B cell (primary cell): Measurements from ENCODE around the gene BNIP2. TPM values are rescaled to one million over a fixed set of nuclear protein-coding genes. Genes with fewer than 3 reads are reported as not detected.

Source experiments
- ATAC-seq: fragments of 200-7000 bp; cut with Tn5 transposase; one replicate; pipeline ENCODE4 v1.10.0; 2021; ENCODE audit warnings: low read depth, mild to moderate bottlenecking, moderate number of reproducible peaks, moderate library complexity
- CTCF ChIA-PET: fragments of 350-600 bp; sonication (Branson Sonifier 250); formaldehyde crosslinking; loops from one replicate; lab custom pipeline; 2021; ENCODE audit warnings: antibody characterized with exemption, inconsistent platforms; lab: Charles Lee
- POLR2A ChIA-PET: fragments of 350-600 bp; sonication (Branson Sonifier 250); formaldehyde crosslinking; loops from one replicate; lab custom pipeline; 2021; ENCODE audit warnings: antibody characterized with exemption; lab: Charles Lee
- DNase-seq: peaks from one replicate; pipeline ENCODE4 v3.0.0; 2013
- H2AFZ ChIP-seq: 2 replicates; pipeline ENCODE4 v1.6.1; 2012; ENCODE audit warnings: mild to moderate bottlenecking, low read depth, low read length; ENCODE audit not compliant: insufficient read depth, poor library complexity, severe bottlenecking
- H3K27ac ChIP-seq, 2 donors: 1 replicate in 1 of 2; 2 replicates in 1 of 2; pipeline ENCODE4 v1.5.1; 2012 to 2013; ENCODE audit warnings: low read length in 2 of 2, mild to moderate bottlenecking in 2 of 2, moderate library complexity in 1 of 2
- H3K27me3 ChIP-seq, 4 experiments: fragments of 200-600 bp in 1 of 4; sonication (generic) in 1 of 4; replicated peaks in 1 of 4; 1 replicate in 2 of 4; 2 replicates in 2 of 4; pipeline versions ENCODE4 v1.6.1 to v1.7.0; 2013 to 2016; ENCODE audit warnings: low read length in 3 of 4, mild to moderate bottlenecking in 2 of 4, mixed read lengths in 1 of 4, moderate library complexity in 1 of 4; ENCODE audit not compliant: insufficient read depth in 4 of 4, control insufficient read depth in 3 of 4; ENCODE audit errors: control extremely low read depth in 1 of 4
- H3K36me3 ChIP-seq, 2 experiments: replicated peaks in 1 of 2; 1 replicate in 1 of 2; 2 replicates in 1 of 2; pipeline versions ENCODE4 v1.6.1 to v1.7.1; 2013; ENCODE audit warnings: low read length in 1 of 2; ENCODE audit not compliant: insufficient read depth in 2 of 2, control insufficient read depth in 1 of 2; ENCODE audit errors: control extremely low read depth in 1 of 2, extremely low read depth in 1 of 2
- H3K4me1 ChIP-seq, 2 donors: fragments of 200-600 bp in 1 of 2; sonication (generic) in 1 of 2; 1 replicate in 1 of 2; 2 replicates in 1 of 2; pipeline versions ENCODE4 v1.5.1 to v1.6.1; 2013 to 2017; ENCODE audit warnings: low read length in 2 of 2; ENCODE audit not compliant: control insufficient read depth in 2 of 2, insufficient read depth in 2 of 2
- H3K4me2 ChIP-seq: replicated peaks from 2 replicates; pipeline ENCODE3; 2012; ENCODE audit warnings: mild to moderate bottlenecking, low read depth, low read length; ENCODE audit not compliant: poor library complexity, severe bottlenecking
- H3K4me3 ChIP-seq, 5 experiments: fragments of 200-600 bp in 1 of 5; sonication (generic) in 1 of 5; 1 replicate in 3 of 5; 2 replicates in 2 of 5; pipeline versions ENCODE4 v1.5.1 to v1.7.0; 2011 to 2016; ENCODE audit warnings: low read length in 4 of 5, mild to moderate bottlenecking in 4 of 5, low read depth in 2 of 5, control low read depth in 1 of 5, moderate library complexity in 1 of 5; ENCODE audit not compliant: insufficient read depth in 1 of 5; ENCODE audit errors: control extremely low read depth in 1 of 5, extremely low read depth in 1 of 5
- H3K79me2 ChIP-seq: fragments of 200-600 bp; sonication (generic); one replicate; pipeline ENCODE4 v1.6.0; 2016; ENCODE audit warnings: low read length; ENCODE audit not compliant: control insufficient read depth, insufficient read depth
- H3K9ac ChIP-seq: fragments of 200-600 bp; sonication (generic); 2 replicates; pipeline ENCODE4 v1.6.1; 2017; ENCODE audit warnings: mild to moderate bottlenecking, low read length, moderate library complexity
- H3K9me3 ChIP-seq, 3 donors: one replicate each; pipeline versions ENCODE4 v1.6.1 to v1.7.1; 2013; ENCODE audit warnings: low read length in 2 of 3; ENCODE audit not compliant: control insufficient read depth in 2 of 3, insufficient read depth in 1 of 3; ENCODE audit errors: control extremely low read depth in 1 of 3
- H4K20me1 ChIP-seq: 2 replicates; pipeline ENCODE4 v1.6.0; 2012; ENCODE audit warnings: mild to moderate bottlenecking, low read length; ENCODE audit not compliant: insufficient read depth, control insufficient read depth, poor library complexity, severe bottlenecking
- H3K27ac Mint-ChIP-seq: one replicate; pipeline ENCODE4 v1.8.0; 2021; ENCODE audit warnings: mixed read lengths
- H3K27me3 Mint-ChIP-seq: one replicate; pipeline ENCODE4 v1.8.0; 2021; ENCODE audit warnings: mixed read lengths
- H3K4me1 Mint-ChIP-seq: one replicate; pipeline ENCODE4 v1.8.0; 2021; ENCODE audit warnings: mixed read lengths
- H3K4me3 Mint-ChIP-seq: one replicate; pipeline ENCODE4 v1.8.0; 2021; ENCODE audit warnings: mixed read lengths
- H3K9me3 Mint-ChIP-seq: one replicate; pipeline ENCODE4 v1.8.0; 2022; ENCODE audit warnings: mixed read lengths; ENCODE audit not compliant: insufficient read depth
- EZH2 ChIP-seq: IDR thresholded peaks from 2 replicates; pipeline ENCODE4 v1.6.1; 2012; ENCODE audit warnings: borderline replicate concordance, low read depth, mild to moderate bottlenecking, moderate library complexity, low read length; ENCODE audit not compliant: insufficient read depth, poor library complexity, severe bottlenecking
- WGBS: methylation state at CpG from one replicate; pipeline ENCODE4 v1.1.5; 2013; ENCODE audit warnings: missing lambda C conversion rate; ENCODE audit not compliant: insufficient coverage; 5-methylcytosine and 5-hydroxymethylcytosine counted together
- intact Hi-C: fragments of 100-400 bp; cut with micrococcal nuclease; formaldehyde crosslinking; loops from one replicate; pipeline ENCODE4 v1.10.0; 2022
- polyA plus RNA-seq: library from polyadenylated mRNA; depleted of rRNA; stranded (reverse); fragments of >200 nt; gene quantifications from 2 replicates; pipeline ENCODE4 v1.2.3, GENCODE V29; 2012
- total RNA-seq, 2 donors: library from RNA; stranded (reverse); fragments of 120-200 nt in 1 of 2; gene quantifications; 1 replicate in 1 of 2; 2 replicates in 1 of 2; pipeline versions ENCODE4 v1.2.3 to v1.2.4, GENCODE V29; 2013 to 2022
- TF ChIP-seq, protein P1 (sequence below): fragments of 200-600 bp; IDR thresholded peaks from one replicate; pipeline ENCODE4 v1.8.0; 2022; ENCODE audit warnings: antibody characterized with exemption, mild to moderate bottlenecking

BNIP2 gene
- total and polyA plus RNA-seq, 2 donors (not counting 1 experiment from before 2014, with no cell fraction given) = 21.3 to 91.2 TPM

DNA sequence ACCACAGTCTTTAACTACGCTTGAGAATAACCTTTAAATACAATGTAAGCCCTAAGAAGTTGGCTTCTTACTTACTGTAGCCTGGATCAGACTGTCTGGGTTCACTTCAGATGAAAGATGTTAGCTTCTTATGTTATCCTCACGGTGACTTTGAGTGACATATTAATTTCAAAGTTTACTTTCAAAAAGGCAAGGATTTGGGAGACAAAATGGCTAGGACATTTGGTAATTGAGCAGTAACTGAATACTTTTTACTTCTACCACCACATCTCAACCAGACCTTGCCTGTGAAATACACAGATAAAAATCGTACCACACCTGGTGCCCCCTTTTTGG lies 36.0 kb upstream of the BNIP2 start:
- Histone ChIP-seq H3K36me3 (no peaks in the 10 kb centered on the region), H2AFZ (no peak overlapping the region), H3K4me1 (no peaks in the 10 kb centered on the region), H3K27ac (no peak overlapping the region), H3K9ac (no peak overlapping the region), H3K27me3 (peaks cover 0 to 5% (median 2%) of the 10 kb centered on the region in 4 experiments), H3K9me3 (no peaks in the 10 kb centered on the region), H3K4me3 (no peak overlapping the region), H3K79me2 (no peaks in the 10 kb centered on the region), H3K4me2 (no peak overlapping the region), H4K20me1 (no peaks in the 10 kb centered on the region)
- ChIA-PET POLR2A (no interaction called here), CTCF (interaction anchor here (0.6 to 3.4 kb wide), 10 partner anchors 11 to 796 kb away, joined by 3 to 20 read pairs (median 5); no protein-coding TSS in a partner anchor)
- WGBS = no CpG with 5 or more reads among the region's 3 CpGs
- no peak for ATAC-seq
- no peaks in the 10 kb centered on the region for H3K9me3 Mint-ChIP-seq
- H3K4me3 Mint-ChIP-seq = no peak overlapping the region
- DNase-seq = no peak
- H3K27me3 Mint-ChIP-seq = peaks cover 26% of the 10 kb centered on the region
- no peak overlapping the region for H3K27ac Mint-ChIP-seq
- no peak for TF ChIP-seq EZH2
- TF ChIP-seq, protein P1, sequence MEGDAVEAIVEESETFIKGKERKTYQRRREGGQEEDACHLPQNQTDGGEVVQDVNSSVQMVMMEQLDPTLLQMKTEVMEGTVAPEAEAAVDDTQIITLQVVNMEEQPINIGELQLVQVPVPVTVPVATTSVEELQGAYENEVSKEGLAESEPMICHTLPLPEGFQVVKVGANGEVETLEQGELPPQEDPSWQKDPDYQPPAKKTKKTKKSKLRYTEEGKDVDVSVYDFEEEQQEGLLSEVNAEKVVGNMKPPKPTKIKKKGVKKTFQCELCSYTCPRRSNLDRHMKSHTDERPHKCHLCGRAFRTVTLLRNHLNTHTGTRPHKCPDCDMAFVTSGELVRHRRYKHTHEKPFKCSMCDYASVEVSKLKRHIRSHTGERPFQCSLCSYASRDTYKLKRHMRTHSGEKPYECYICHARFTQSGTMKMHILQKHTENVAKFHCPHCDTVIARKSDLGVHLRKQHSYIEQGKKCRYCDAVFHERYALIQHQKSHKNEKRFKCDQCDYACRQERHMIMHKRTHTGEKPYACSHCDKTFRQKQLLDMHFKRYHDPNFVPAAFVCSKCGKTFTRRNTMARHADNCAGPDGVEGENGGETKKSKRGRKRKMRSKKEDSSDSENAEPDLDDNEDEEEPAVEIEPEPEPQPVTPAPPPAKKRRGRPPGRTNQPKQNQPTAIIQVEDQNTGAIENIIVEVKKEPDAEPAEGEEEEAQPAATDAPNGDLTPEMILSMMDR = no peak
- H3K4me1 Mint-ChIP-seq = no peaks in the 10 kb centered on the region
- intact Hi-C loops = loop anchor here (2.0 kb wide), 1 partner anchor 34 kb away; no protein-coding TSS in a partner anchor

DNA sequence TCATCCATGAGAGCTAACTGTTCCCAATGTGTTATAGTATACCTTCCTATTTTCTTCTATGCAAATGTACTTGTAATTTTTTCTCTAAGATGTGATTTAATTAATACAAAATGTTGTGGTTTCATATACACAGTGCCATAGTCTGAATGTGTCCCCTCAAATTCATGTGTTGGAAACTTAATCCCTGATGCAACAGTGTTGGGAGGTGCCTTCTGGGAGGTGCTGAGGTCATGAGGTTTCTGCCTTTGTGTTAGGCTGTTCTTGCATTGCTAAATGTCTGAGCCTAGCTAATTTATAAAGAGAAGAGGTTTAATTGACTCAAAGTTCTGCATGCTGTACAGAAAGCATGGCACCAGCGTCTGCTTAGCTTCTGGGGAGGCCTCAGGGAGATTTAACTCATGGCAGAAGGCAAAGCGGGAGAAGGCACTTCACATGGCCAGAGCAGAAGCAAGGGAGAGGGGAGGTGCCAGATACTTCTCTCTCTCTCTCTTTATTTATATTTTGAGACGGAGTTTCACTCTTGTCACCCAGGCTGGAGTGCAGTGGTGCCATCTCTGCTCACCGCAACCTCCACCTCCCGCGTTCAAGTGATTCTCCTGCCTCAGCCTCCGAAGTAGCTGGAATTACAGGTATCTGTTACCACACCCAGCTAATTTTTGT lies 34.7 kb upstream of the BNIP2 start:
- Histone ChIP-seq H2AFZ (no peak overlapping the region), H3K27ac (no peak overlapping the region), H3K9ac (no peak overlapping the region), H3K9me3 (no peaks in the 10 kb centered on the region), H3K4me2 (no peak overlapping the region), H3K4me3 (no peak overlapping the region), H4K20me1 (no peaks in the 10 kb centered on the region), H3K27me3 (no peaks in the 10 kb centered on the region), H3K4me1 (no peaks in the 10 kb centered on the region), H3K36me3 (no peaks in the 10 kb centered on the region), H3K79me2 (no peaks in the 10 kb centered on the region)
- no peak overlapping the region for H3K4me3 Mint-ChIP-seq
- H3K27me3 Mint-ChIP-seq = peaks cover 14% of the 10 kb centered on the region
- WGBS = 100% methylated on average over 3 of the region's 7 CpGs
- CTCF ChIA-PET = interaction anchor here (1.1 to 3.4 kb wide), 5 partner anchors 13 to 797 kb away, joined by 4 to 20 read pairs (median 9); no protein-coding TSS in a partner anchor
- no peaks in the 10 kb centered on the region for H3K9me3 Mint-ChIP-seq
- ATAC-seq = no peak
- POLR2A ChIA-PET = no interaction called here
- TF ChIP-seq, protein P1 = no peak
- TF ChIP-seq EZH2 = no peak
- H3K27ac Mint-ChIP-seq = no peak overlapping the region
- no peaks in the 10 kb centered on the region for H3K4me1 Mint-ChIP-seq
- DNase-seq = no peak
- intact Hi-C loops = loop anchor here (2.0 kb wide), 1 partner anchor 33 kb away; no protein-coding TSS in a partner anchor
